HPDE6-E6E7 (cell line): ENCODE results near the gene LPA.
A peak's percentile ranks its signal among the peaks of the same experiment; 100 is the strongest.

Source experiments
- DNase-seq: peaks from one replicate; pipeline ENCODE4 v3.0.0; 2011; ENCODE audit warnings: missing footprints; ENCODE audit errors: extremely low spot score

The LPA gene

DNA sequence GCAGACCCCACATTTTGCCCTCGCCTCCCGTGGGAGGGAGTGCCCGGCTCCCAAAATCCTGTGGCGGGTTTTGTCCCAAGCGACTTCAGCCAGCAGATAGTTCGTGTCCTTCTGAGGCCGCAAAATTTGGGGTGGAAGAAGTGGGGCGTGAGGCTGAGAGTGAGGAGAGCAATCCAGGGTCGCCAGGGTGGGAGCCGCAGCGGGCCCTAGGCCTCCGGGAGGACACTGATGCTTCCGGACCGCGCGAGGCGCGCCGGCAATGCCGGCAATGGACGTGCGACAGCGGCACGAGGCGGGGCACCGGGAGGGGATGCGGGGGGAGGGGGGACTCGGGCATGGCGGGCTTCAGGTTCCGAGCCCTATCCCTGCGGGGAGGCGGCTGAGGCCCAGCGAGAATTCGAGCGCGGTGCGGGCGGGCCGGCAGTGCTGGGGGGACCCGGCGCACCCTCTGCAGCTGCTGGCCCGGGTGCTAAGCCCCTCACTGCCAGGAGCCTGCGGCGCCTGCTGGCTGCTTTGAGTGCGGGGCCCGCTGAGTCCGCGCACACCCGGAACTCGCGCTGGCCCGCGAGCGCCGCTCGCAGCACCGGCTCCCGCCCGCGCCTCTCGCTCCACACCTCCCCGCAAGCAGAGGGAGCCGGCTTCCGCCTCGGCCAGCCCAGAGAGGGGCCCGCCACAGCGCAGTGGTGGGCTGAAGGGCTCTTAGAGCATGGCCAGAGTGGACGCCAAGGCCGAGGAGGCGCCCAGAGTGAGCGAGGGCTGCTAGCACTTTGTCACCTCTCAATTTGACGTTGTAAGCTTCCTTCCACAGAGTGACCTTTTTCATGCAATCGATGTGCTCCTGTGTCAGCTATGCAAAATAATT lies 143.8 kb downstream of the LPA start:
- DNase-seq = peak; percentile 62

DNA sequence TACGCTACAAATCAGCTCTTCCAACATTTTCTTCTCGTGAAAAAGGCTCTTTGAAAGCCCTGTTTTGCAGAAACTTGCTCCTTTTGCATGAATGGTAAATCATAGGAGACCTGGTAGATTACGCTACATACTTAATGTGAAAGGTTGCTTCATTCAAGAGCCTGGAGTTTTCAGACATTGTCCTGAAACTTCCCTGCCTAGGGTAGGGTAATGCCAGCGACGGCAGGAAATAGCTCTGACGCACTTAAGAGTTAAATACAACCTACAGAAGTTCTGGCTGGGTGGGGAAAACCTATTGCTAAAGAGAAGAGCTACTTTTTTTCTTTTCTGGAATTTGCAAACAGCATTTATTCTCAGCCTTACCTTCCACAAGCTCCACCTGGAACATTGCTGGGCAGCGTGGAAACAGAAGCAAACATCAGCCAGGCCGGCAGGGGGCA lies 144.5 kb downstream of the LPA start:
- no peak for DNase-seq

DNA sequence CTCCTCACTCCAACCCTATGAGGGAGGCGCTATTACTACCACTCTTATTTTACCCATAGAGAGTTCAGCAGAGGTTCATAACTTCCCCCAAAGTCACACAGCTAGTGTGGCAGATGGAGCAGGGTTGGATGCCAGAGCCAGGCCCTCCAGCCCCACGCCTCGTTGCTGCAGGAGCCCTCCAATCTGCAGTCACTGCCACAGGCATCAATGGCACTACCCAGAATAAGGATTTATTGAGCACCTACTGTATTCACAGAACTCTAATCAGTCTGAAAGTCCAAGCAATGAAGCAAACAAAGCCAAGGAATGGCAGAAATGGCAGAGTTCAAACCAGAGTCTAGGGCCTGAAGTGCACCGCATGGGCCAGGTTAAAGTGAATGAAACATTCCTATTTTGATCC lies 144.9 kb downstream of the LPA start:
- no peak for DNase-seq

DNA sequence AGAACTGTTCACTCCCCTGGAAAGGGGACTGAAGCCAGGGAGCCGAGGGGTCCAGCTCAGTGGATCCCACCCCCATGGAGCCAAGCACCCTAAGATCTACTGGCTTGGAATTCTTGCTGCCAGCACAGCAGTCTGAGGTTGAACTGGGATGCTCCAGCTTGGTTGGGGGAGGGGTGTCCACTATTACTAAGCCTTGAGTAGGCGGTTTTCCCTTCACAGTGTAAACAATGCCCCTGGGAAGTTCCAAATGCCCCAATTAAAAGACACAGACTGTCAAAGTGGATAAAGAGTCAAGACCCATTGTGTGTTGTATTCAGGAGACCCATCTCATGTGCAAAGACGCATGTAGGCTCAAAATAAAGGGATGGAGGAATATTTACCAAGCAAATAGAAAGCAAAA lies 150.2 kb downstream of the LPA start:
- DNase-seq = no peak

DNA sequence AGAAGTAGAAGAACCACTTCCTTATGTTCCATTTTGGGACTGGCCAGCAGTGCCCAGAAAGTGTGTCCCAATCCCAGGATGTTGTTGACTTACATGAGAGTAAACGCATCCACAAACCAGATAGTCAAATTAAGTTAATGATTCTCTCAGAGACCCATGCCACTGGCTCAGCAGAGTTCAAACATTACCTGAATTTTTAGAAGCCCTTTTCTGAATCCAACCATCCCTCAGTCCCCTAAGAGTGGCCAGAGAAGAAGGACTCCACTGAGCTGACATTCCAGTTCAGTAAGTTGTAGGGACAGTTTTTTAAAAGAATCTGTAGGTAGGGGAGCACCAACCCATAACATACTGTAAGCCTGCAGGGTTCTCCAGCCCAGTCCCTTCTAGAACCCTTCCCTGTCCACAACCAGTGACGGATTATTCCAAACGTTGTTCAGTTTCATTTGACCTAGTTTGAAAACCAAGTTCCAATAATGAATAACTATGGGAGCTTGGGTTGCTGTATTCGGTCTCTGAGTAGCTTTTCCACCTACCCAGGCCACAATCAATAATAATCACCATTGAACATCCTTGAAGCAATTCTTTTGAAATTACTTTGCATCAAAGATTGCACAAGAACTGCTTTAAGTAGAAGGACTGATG lies 153.0 kb downstream of the LPA start:
- DNase-seq = no peak

DNA sequence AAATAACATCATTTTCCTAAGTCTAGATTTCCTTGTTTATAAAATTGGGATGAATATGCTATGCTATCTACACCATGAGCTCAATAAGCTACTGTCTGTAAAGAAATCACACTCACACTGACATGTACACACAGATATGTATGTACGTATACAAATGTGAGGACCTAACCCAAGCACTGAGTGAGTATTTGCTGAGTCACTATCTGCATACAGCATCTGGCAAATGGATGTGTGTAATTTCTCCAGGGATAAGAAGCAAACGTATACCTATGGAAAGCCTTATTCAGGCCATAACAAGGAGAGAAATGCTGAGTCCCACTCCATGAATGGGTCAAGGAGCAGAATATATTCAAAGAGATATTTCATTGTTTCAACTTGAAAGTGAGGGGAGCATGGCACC lies 153.9 kb downstream of the LPA start:
- no peak for DNase-seq

DNA sequence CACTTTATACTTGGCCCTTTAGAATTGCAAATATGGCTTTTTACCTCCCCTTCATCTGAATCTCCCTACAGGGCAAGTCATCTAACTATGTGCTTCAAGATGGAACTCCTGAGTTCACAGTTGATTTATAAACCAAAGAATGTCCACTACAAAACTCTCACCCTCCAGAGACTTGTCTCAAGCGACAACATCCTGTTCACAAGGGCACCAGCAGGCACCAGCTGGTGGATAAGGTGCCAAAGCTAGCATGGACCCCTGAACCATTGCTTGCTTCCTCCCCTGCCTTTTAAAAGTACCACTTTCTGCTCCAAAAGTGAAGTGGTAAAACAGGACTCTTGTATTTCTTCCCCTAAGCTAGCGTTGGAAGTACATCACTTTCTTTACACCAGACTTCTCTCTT lies 154.5 kb downstream of the LPA start:
- no peak for DNase-seq

DNA sequence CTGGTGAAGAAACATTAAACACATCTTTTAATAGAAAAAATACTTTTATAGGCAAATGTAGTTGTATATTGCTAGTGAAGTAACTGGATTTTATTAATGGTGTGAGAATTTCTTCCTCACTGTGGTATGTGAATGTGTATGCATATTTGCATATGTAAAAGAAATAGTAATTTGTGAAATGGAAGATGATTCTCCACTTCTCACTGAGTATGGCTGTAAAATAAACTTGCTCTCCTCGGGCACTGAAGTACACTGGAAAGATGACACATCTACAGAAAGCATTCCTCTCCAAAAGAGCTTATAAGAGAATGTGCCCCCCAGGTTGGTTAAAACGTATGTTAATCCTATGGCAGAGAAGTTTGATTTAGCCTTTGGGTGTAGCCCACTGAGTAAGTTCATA lies 155.5 kb downstream of the LPA start:
- DNase-seq = no peak

DNA sequence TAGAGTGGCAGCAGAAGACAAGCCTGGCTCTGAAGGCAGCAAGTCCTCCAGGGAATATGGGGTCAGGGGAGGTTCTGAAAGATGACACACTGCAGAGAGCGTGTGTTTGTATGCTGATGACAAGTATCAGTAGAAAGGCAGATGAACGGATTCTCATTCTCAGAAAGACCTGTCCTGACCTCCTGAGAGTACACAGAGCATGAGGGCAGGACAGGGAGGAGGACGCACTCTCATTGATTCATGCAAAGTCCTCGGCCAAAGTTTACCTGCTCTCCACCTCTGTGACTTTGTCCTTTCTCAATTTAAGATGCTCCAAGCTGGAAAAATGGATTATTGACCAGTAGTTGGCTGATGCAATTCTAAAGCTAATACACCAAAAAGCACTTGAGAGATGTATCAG lies 156.7 kb downstream of the LPA start:
- no peak for DNase-seq

DNA sequence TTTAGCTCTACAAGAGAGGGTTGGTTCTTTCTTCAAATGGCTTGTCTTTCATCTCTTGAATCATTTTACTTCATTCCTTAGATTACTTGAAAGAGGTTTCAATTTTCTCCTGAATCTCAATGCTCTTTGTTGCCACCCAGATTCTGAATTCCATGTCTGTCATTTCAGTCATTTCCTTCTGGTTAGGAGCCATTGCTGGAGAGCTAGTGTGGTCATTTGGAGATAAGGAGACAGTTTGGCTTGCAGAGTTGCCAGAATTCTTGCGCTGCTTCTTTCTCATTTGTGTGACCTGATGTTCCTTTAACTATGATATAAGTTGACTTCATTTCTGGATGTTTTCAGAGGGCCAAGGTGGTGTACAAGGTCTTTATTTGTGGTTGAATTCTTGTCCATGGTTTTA lies 158.1 kb downstream of the LPA start:
- no peak for DNase-seq

DNA sequence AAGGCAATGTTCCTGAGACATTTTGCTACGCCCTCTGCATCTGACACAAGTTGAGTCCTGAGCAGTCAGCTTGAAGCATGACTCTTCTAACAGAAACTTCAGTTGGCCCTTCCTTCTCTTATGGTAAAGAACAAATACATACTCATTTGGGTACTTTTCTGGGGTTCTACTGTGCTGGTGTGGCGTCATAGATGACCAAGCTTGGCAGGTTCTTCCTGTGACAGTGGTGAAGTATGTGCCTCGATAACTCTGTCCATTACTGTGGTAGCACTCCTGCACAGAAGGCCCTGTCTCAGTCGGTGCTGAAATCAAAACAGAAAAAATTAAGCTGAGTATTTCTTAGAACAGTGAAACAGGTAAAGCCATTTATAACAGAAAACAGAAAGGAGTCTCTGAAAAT lies 163.4 kb downstream of the LPA start:
- no peak for DNase-seq

DNA sequence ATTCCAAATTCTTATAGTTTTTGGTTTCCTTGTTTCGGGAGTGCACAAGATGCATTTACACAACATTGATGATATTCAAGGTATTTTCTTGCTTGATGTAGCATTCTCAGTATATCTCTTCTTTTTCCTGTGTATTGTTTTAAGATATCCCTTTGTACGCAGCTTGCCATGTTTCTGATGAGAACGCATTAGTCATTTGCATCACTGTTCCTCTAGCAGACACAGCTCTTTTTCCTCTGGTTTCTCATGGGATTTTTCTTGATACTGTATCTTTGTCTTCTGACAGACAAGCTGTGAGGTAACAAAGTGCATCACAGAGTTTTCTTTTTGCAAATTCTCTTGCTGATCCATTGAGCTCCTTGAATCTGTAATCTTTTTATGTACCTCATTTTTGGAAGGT lies 169.5 kb downstream of the LPA start:
- DNase-seq = no peak

DNA sequence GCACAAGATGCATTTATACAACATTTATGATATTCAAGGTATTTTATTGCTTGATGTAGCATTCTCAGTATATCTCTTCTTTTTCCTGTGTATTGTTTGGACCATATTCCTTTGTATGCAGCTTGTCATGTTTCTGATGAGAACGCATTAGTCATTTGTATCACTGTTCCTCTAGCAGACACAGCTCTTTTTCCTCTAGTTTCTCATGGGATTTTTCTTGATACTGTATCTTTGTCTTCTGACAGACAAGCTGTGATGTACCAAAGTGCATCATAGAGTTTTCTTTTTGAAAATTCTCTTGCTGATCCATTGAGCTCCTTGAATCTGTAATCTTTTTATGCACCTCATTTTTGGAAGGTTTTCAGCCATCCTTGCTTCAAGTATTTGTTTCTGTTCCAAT lies 175.0 kb downstream of the LPA start:
- no peak for DNase-seq

DNA sequence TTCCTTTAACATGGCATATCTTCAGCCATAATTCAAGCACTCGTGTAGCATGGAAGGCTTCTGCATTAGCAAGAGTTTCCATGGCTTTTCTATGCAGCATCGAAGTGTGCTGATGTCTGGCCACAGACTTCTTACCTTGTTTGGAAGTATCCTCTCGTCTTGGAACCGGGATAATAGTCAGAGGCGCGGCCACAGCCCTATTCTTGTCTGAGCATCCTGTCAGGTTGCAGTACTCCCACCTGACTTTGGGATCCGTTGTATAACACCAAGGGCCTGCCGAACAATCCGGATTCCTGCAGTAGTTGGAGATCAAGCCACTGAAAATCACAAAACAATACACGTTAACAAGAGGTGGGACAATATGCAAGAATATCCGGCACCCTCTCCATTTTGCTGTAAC lies 177.0 kb downstream of the LPA start:
- DNase-seq = no peak
